Measurements from ENCODE around the gene ARHGEF40. TPM values are rescaled to one million over a fixed set of nuclear protein-coding genes. Genes with fewer than 3 reads are reported as not detected.

ARHGEF40 gene
- total RNA-seq, 1 experiment from 2014 or later: 71.4 TPM

GRCh38 chr14:21103710-21104447 is 33.8 kb downstream of the ARHGEF40 start:
- WGBS (ENCODE audit: extremely low coverage, insufficient read length, low lambda C conversion rate): no CpG with 5 or more reads among the region's 62 CpGs
- peak overlapping the region; percentile 73 for H3K27ac ChIP-seq (ENCODE audit: insufficient read length, low read depth, low read length)
- peaks cover 18% of the 10 kb centered on the region for H3K23me2 ChIP-seq (ENCODE audit: insufficient read length, low read depth, low read length, poor library complexity, severe bottlenecking)
- peak overlapping the region; percentile 99 for H3K14ac ChIP-seq (ENCODE audit: insufficient read depth, low read length)
- no peak overlapping the region; the same call in 1 of the 2 replicates for H3K4ac ChIP-seq (ENCODE audit: low read depth, low read length)
- peak overlapping the region; percentile 71 for H4K91ac ChIP-seq (ENCODE audit: insufficient read length, low read depth, low read length)
- Mint-ChIP-seq H3K9me3 (no peaks in the 10 kb centered on the region; a peak in 1 of 5 replicates), H3K27ac (peak overlapping the region; percentile 87 to 98 (median 98)), H3K4me1 (peaks cover 66 to 75% of the 10 kb centered on the region in 2 experiments), H3K4me3 (peak overlapping the region; percentile 83 to 99), H3K27me3 (ENCODE audit: low read depth) (no peaks in the 10 kb centered on the region; the same call in 1 of the 2 replicates), H3K36me3 (ENCODE audit: insufficient read depth in 1 of 3, low read depth in 3 of 3) (0 out of 7 replicates have a peak, but pooled peaks cover 0 to 3% (median 0%) of the 10 kb centered on the region in 3 experiments)
- H3K4me1 ChIP-seq (ENCODE audit: insufficient read depth, low read length): peaks cover 14% of the 10 kb centered on the region; the same call in 1 of the 2 replicates
- H2BK12ac ChIP-seq (ENCODE audit: insufficient read length, low read depth, low read length): no peak overlapping the region
- peak overlapping the region; percentile 99 for H3K18ac ChIP-seq (ENCODE audit: insufficient read length, low read depth, low read length)
- H3K56ac ChIP-seq (ENCODE audit: insufficient read length, low read depth, low read length): no peak overlapping the region
- peak overlapping the region; percentile 89 for H3K4me2 ChIP-seq (ENCODE audit: insufficient read depth, insufficient read length, low read length)
- H3K23ac ChIP-seq (ENCODE audit: insufficient read length, low read depth, low read length): no peak overlapping the region
- H4K5ac ChIP-seq (ENCODE audit: insufficient read length, low read depth, low read length): peak overlapping the region; percentile 55
- H2BK5ac ChIP-seq (ENCODE audit: insufficient read length, low read length): peak overlapping the region; percentile 47
- no peaks in the 10 kb centered on the region for H3K27me3 ChIP-seq (ENCODE audit: insufficient read depth, low read length)
- no peak overlapping the region for H2BK20ac ChIP-seq (ENCODE audit: low read depth, low read length, poor library complexity, severe bottlenecking)
- peaks cover 3% of the 10 kb centered on the region for H4K20me1 ChIP-seq (ENCODE audit: control insufficient read depth, insufficient read depth, insufficient read length)
- H3K9me3 ChIP-seq (ENCODE audit: control insufficient read depth, low read depth, low read length): no peaks in the 10 kb centered on the region
- peak; percentile 76 for TF ChIP-seq CTCF (conservative IDR thresholded peaks at IDR 0.05)
- no peaks in the 10 kb centered on the region for H3K79me1 ChIP-seq (ENCODE audit: insufficient read depth, low read depth, low read length, poor library complexity, severe bottlenecking)
- no peak overlapping the region for H2BK15ac ChIP-seq (ENCODE audit: low read depth, low read length)
- no peaks in the 10 kb centered on the region; the same call in 1 of the 2 replicates for H3K79me2 ChIP-seq (ENCODE audit: insufficient read depth, low read length)
- peak overlapping the region; percentile 56 for H4K8ac ChIP-seq (replicated peaks; ENCODE audit: insufficient read length, low read depth, low read length)
- H2AFZ ChIP-seq (ENCODE audit: low read length): no peak overlapping the region
- H3T11ph ChIP-seq (ENCODE audit: low read length): no peak overlapping the region
- no peak overlapping the region for H2AK5ac ChIP-seq (ENCODE audit: insufficient read length, low read length)
- DNase-seq: peak; percentile 95
- peak overlapping the region; percentile 67 for H2BK120ac ChIP-seq (ENCODE audit: low read depth, low read length, poor library complexity, severe bottlenecking)
- H3K9ac ChIP-seq (ENCODE audit: extremely low read depth, insufficient read length, low read length): peak overlapping the region; percentile 97
